NK-92 (cell line): Measurements from ENCODE around the gene PCF11.
"Not testable (repeated sequence)": the region's sequence is repeated elsewhere in the genome, so short reads cannot be mapped to it uniquely, and the experiment has no call there.

Source experiments
- DNase-seq: peaks from one replicate; lab custom pipeline; 2025; ENCODE audit not compliant: unreplicated experiment; lab: John Stamatoyannopoulos, UW

Gene PCF11

GRCh38 chr11:83156996-83157593, at the start of gene PCF11:
TSS of gene PCF11 (plus strand) at chr11:83157131. CDS start at chr11:83157440, 309 bp downstream.
- no peak for DNase-seq

GRCh38 chr11:83112886-83113285, 44.0 kb upstream of the PCF11 start:
- no peak for DNase-seq

- DNase-seq = no peak
Observed at GRCh38 chr11:83115026-83115425, 41.9 kb upstream of the PCF11 start.

- no peak for DNase-seq
Observed at GRCh38 chr11:83115551-83115950, 41.4 kb upstream of the PCF11 start.

GRCh38 chr11:83116015-83116641, 40.8 kb upstream of the PCF11 start:
- no peak for DNase-seq

GRCh38 chr11:83118814-83119213, 38.1 kb upstream of the PCF11 start:
- DNase-seq = no peak

GRCh38 chr11:83119216-83119615, 37.7 kb upstream of the PCF11 start:
- DNase-seq = no peak

GRCh38 chr11:83120327-83120726, 36.6 kb upstream of the PCF11 start:
- DNase-seq = no peak

- DNase-seq = no peak
Observed at GRCh38 chr11:83122050-83122449, 34.9 kb upstream of the PCF11 start.

GRCh38 chr11:83122766-83123165, 34.2 kb upstream of the PCF11 start:
- no peak for DNase-seq

- DNase-seq = no peak
Observed at GRCh38 chr11:83124636-83125424, 32.1 kb upstream of the PCF11 start.

- no peak for DNase-seq
Observed at GRCh38 chr11:83125577-83125976, 31.4 kb upstream of the PCF11 start.

GRCh38 chr11:83127310-83127637, 29.7 kb upstream of the PCF11 start:
- DNase-seq = no peak

GRCh38 chr11:83132191-83132590, 24.7 kb upstream of the PCF11 start:
- DNase-seq = no peak

- DNase-seq = not testable (repeated sequence)
Observed at GRCh38 chr11:83133266-83133665, 23.7 kb upstream of the PCF11 start.

GRCh38 chr11:83139310-83139709, 17.6 kb upstream of the PCF11 start:
- DNase-seq = no peak

- DNase-seq = no peak
Observed at GRCh38 chr11:83140691-83141455, 16.1 kb upstream of the PCF11 start.

GRCh38 chr11:83147895-83148294, 9.0 kb upstream of the PCF11 start:
- DNase-seq = no peak

- no peak for DNase-seq
Observed at GRCh38 chr11:83150450-83150849, 6.5 kb upstream of the PCF11 start.

GRCh38 chr11:83151274-83151977, 5.5 kb upstream of the PCF11 start:
- DNase-seq = no peak

GRCh38 chr11:83152264-83152663, 4.7 kb upstream of the PCF11 start:
- no peak for DNase-seq
